ENCODE results near the gene TSBP1.
"Not testable (repeated sequence)": the region's sequence is repeated elsewhere in the genome, so short reads cannot be mapped to it uniquely, and the experiment has no call there.

The TSBP1 gene

DNA sequence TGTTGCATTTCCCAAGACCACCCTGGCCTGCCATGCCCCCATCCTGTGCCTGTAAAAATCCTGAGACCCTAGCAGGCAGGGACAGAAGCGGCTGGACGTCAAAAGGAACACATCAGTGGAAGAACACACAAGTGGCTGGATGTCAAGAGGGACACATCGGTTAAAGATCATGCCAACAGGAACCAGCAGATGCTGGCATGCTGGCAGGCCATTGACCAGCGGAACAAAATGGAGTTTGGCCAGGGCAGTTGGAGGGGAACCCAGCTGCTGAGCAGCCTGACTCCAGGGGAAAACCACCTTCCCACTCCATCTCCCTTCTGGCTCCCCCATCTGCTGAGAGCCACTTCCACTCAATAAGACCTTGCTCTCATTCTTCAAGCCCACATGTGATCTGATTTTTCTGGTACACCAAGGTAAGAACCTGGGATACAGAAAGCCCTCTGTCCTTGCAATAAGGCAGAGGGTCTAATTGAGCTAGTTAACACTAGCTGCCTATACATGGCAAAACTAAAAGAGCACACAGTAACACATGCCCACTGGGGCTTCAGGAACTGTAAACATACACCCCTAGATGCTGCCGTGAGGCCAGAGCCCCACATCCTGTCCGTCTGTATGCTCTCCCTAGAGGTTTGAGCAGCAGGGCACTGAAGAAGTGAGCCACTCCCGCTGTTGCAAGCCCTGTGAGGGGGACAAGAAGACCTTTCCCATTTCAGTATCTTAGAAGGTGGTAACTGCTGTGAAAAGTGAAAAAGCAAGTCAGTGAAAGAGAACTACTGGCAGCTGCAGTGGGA, 4.2 kb upstream of the TSBP1 start:
- DNase-seq = no peak

DNA sequence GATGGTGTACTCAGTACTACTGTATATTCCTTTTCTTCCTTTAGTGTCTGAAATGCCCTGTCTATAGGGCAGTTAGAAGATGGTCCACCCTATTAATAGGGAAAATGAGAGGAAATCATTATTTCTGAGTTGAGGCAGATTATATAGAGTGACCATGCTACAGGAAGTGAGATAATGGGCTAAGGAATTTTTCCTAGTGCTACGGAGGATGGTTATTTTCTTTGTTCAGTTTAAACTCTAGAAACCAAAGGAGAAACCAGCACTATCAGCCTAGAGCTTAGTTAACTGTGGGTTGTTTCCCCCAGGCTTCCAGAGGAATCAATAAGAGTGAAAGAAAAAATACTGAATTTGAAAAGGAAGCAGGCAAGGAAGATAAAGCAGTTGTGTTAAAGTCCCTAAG, 474 bp downstream of the TSBP1 start:
- DNase-seq = no peak

DNA sequence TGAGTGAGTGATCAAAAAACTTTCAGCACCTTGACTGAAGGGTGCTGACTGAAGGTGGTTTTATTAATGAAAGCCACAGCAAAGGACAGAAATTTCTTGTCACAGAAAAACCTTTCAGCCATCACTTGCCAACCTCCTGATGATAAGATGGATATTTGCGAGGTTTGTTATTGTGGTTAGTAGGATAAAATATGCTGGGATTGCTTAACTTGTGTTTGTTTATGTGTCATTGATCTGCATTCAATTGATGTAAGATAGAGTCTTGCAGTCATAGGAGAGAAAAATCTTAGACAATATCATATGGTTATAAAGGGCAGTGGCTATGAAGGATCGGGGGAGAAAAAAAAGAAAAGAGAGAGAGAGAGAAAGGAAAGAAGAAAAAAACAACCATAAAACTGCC, 1.2 kb downstream of the TSBP1 start:
- DNase-seq = no peak

DNA sequence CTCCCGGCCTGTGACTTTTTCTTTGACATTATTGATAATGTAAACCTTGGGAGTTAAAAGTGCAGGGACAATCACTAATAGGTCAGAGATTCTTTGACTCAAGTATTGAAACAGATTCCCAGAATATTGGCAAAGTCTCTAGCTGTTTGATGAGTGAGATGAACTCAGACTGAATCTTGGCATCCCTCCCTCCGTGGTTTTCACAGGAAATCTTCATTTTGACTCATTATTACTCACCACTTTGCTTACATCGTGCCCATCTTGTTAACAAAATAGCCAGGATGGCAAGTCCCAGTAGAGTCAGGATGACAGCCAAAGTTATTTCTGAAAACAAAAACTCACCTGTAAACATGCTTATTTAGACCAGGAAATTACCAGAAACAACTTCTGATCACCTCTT, 2.0 kb downstream of the TSBP1 start:
- no peak for DNase-seq

DNA sequence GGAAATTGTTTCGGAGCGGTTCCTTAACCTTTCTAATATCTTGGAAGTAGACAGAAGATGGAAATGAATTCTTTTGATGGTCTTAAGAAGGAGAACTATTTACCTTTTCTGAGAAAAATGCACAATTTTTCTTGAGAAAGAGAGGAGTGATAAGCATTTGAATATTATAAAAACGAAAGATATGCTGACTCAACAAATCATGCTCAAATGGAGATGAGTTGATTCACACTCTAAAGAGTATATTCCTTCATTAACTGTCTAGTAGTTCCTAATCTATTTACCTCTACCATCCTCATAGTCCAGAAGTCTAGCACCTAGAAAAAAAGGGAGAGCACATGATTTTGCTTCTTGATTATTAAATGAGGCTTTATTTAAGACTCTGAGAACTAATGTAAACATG, 4.1 kb downstream of the TSBP1 start:
- no peak for DNase-seq

DNA sequence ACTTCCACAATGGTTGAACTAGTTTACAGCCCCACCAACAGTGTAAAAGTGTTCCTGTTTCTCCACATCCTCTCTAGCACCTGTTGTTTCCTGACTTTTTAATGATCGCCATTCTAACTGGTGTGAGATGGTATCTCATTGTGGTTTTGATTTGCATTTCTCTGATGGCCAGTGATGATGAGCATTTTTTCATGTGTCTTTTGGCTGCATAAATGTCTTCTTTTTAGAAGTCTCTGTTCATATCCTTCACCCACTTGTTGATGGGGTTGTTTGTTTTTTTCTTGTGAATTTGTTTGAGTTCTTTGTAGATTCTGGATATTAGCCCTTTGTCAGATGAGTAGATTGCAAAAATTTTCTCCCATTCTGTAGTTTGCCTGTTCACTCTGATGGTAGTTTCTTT, 12.5 kb downstream of the TSBP1 start:
- DNase-seq = not testable (repeated sequence)

DNA sequence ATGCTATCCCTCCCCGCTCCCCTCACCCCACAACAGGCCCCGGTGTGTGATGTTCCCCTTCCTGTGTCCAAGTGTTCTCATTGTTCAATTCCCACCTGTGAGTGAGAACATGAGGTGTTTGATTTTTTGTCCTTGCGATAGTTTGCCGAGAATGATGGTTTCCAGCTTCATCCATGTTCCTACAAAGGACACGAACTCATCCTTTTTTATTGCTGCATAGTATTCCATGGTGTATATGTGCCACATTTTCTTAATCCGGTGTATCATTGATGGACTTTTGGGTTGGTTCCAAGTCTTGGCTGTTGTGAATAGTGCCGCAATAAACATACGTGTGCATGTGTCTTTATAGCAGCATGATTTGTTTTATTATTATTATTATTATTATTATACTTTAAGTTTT, 13.2 kb downstream of the TSBP1 start:
- DNase-seq = not testable (repeated sequence)

DNA sequence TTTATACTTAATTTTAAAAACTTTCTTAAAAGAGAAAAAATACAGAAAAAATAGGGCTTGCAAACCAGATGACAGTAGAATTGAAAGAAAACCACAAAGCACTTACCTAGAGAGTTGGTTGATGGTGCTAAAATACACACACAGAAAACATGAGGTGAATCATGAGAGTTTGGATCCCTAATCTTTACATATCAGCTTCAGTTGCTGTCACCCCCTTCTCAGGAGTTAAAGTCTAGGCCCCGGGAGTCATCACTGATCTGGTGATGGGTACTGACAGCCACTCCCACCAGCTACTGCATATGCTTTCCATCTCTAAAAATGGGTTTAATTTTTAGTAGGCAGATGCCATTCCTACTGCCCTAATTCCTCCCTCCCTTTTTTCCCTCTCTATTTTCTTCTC, 16.7 kb downstream of the TSBP1 start:
- DNase-seq = peak in 1 of 5 experiments; percentile 53

DNA sequence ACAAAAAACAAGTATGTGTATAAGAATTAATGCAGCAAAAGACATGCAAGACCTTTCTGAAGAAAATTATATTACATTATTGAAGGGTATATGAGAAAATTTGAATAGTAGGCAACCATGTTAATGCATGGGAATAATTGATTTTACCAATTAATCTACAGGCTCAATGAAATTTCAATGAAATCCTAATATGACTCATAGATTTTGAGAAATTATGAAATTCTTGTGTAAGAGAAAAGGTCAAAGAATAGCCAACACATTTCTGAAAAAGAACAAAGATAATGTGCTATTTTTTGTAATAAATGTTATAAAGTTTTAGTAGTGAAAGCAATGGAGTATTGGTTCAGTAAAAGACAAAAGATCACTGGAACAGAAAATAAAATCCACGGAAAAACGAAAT, 18.4 kb downstream of the TSBP1 start:
- DNase-seq = no peak

DNA sequence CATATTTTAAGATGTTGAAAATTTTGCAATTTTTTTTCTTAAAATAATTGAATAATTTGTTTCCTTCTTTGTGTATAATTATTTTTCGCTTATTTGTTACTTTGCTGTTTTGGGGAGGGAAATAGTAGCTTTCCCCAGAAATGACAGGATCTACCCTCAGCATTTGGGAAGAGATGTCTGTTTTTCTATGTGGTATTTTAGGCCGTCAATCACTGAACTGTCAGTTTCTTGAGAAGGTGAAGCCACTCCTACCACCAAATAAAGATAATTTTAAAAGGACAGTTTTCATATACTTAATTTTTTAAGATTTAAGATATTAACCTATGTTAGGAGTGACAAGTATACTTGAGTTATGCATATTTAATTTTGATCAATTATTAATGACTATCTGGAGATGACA, 31.5 kb downstream of the TSBP1 start:
- no peak for DNase-seq

DNA sequence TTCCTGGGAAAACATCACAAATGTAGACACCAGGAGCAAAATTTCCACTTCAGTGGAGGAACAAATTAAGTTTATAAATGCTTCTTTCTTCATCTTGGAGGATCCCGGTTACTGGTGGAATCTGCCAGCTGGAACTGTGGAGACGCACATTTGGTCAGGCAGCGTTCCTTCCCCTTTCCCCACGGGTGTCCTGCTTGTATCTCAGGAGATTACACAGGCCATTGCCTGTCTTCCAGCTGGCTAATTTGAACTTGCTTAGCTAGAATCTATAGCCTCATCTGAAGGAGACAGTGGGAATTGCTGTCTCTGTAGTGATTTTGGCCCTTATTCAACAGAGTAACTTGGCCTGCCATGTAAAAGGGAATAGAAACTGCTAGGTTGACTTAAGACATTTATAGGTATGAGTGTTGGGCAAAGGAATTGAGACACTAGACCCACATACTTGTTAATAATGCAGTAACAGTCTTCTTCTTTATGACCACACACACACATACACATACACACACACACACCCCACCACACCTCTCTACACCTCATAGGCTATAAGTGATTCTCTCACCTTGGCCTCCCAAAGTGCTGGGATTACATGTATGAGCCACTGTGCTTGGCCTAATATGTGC, 34.4 kb downstream of the TSBP1 start:
- no peak for DNase-seq

DNA sequence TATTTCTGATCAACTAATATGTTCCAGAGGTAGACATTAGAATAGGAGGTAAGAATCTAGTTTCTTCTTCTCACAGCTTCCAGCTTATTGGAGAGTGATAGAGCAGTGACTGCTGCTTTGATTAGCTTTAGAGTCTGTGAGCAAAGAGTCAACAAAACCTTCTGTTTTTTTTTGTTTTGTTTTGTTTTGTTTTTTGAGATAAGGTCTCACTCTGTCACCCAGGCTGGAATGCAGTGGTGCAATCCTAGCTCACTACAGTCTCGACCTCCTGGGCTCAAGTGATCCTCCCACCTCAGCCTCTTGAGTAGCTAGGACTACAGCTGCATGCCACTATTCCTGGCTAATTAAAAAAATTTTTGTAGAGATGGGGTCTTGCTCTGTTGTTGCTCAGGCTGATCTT, 39.3 kb downstream of the TSBP1 start:
- DNase-seq = no peak

DNA sequence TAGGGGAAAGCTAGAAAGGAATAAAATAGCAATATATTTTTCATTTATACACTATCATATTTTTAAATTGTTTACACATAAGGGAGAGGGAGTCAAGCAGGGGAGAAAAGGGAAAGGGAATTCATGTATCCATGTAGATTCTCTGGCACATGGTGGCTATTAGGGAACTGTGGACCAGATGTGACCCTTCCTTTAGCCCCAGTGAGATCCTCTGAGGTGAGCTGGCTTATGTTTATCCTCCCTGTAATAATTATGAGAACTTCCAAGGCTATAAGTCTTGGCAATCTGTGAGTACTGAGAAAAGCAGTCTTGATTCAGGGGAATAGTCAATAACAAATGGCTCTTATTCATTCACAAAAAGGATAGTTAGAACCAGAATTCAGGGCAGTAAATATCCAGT, 42.6 kb downstream of the TSBP1 start:
- no peak for DNase-seq

DNA sequence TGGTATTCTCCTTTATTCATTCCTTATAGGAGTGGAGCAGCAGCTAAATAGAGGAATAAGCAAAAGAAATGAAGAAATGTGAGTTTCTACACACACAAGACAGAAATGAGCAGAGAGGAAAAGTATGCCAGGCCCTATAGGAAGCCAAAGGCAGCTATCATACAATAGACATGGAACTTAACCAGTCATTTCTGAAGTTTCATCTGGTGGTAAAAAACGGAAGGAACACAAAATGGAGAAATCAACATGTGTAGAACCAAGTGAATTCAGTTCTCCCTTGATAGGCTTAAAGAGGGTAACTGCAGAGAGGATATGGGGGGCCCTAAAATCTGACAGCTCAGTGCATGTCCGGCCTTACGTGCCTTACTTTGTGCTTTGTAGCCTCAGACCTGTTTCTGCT, 44.6 kb downstream of the TSBP1 start:
- DNase-seq = peak in 1 of 5 experiments; percentile 60

DNA sequence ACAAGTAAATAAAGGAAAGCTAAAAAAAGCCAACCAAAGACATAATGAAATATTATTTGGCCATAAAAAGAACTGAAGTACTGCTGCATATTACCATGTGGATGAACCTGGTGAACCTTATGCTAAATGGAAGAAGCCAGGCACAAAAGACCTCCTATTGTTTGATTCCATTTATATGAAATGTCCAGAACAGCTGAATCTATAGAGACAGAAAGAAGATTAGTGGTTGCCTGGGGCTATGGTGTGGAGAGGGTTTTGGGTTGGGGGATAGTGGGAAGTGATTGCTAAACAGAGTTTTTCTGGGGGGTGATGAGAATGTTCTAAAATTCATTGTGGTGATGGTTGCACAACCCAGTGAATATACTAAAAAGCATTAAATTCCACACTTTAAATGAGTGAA, 53.2 kb downstream of the TSBP1 start:
- DNase-seq = no peak

DNA sequence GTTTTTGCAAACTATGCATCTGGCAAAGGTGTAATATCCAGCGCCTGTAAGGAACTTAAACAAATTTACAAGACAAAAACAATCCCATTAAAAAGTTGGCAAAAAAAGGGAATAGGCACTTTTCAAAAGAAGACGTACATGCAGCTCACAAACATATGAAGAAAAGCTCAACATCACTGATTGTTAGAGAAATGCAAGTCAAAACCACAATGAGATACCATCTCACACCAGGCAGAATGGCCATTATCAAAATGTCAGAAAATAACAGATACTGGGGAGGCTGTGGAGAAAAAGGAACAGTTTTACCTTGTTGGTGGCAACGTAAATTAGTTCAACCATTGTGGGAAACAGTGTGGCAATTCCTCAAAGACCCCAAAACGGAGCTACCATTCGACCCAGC, 54.2 kb downstream of the TSBP1 start:
- DNase-seq = no peak

DNA sequence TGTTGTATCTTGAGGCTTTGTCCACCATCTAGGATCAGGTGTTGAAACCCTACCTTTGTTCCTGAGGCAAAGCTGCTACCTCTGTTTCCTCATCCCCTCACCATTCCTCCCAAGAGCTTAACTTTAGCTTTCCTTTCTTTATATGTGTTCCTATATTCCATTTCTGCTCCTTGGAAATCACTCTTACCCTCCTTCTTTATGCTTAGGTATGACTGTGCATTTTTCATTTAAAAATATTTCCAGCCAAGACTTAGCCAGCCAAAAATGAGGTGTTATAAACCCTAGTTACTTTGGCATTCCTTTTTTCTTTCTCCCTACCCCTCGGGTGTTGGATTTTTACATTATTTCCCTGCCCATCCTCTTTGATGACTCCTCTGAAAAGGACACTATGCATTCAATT, 57.7 kb downstream of the TSBP1 start:
- DNase-seq = no peak

DNA sequence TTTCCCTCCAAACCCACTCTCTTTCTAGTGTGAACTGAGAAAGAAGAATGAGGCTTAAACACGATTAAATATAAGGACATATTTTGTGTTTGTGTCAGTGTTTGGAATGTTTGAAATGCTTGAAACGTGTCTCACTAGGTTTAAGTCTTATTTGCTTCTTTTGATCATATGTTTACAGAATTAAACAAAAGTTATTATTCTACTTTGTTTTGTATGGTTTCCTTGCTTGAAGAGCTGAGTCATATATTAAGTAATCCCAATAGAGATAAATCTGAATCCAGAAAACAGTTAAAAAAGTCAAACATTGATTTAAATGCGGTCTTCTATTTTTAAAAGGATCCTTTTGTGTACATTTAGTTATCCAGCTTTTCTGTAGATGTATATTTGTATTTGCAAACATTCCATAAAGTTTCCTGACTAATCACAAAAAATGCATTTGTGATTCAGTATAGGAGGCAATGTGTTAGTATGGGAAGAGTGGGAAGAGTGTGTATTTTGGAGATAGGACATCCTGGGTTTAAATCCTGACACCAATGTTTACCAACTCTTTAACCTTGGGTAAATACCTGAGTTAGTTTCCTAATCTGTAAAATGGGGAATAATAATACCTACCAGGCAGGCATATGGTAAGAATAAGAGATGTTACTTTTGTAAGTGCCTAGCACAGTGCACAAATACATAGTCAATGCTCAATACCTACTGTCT, 72.9 kb downstream of the TSBP1 start:
- DNase-seq = no peak

DNA sequence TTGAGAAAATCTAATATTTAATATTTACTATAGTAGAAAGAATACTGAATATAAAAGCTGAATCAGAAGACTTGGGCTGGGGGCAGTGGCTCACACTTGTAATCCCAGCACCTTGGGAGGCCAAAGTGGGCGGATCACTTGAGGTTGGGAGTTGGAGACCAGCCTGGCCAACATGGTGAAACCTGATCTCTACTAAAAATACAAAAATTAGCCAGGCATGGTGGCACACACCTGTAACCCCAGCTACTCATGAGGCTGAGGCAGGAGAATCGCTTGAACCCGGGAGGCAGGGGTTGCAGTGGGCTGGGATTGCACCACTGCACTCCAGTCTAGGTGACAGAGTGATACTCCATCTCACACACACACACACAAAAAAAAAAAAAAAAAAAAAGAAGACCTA, 76.7 kb downstream of the TSBP1 start:
- DNase-seq = not testable (repeated sequence)

DNA sequence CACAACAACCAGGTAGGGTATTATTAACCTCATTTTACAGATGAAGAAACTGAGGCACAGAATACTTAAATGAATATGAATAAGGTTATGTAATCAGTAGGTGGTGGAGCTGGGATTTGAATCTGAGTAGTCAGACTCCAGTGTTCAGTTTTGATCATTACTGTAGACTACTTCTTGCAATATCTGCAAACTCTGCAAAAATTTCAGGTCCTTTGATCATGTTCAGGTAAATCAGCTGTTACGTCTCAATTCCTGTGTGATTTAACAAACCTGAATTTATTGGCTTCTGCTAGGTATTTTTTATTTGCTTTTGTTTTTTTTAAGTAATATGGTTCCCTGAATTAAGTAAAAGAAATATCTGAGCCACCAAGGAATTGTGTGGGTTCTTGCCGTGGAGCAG, 77.1 kb downstream of the TSBP1 start:
- no peak for DNase-seq

DNA sequence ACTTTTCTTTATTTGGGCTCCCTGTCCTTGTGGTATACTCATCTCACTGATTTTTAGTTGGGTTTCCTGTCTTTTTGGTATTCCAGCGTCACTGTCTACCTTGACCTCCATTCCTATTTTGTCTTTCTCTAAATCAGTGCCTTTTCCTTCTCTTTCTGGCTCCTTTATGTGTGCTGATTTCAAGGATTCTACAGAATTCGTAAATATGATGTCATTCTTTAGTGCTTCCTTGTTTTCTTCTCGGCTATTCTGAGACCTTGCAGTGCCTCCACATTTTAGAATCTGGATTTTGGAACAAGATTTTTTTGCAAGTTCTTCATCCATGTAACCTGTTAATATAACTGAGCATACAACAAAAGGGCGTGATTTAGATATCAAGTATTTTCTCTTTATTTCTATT, 78.0 kb downstream of the TSBP1 start:
- DNase-seq = no peak

DNA sequence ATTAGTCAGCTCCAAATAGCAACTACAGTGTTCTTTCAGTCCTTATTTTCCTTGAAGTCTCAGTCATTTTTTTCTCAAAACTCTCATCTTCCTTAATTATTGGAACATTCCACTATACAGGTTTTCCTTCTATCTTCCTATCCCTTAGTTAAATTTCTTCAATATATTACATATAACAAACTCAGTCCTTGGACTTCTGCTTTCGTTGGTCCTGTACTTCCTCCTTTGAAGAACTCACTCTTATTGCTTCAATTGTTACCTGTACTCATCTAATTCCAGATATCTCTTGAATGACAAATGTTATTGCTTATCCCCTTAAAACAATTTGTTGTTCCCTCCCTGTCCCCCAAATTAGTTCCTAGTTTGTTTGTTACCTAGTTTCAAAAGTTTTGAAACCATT, 80.2 kb downstream of the TSBP1 start:
- DNase-seq = no peak

DNA sequence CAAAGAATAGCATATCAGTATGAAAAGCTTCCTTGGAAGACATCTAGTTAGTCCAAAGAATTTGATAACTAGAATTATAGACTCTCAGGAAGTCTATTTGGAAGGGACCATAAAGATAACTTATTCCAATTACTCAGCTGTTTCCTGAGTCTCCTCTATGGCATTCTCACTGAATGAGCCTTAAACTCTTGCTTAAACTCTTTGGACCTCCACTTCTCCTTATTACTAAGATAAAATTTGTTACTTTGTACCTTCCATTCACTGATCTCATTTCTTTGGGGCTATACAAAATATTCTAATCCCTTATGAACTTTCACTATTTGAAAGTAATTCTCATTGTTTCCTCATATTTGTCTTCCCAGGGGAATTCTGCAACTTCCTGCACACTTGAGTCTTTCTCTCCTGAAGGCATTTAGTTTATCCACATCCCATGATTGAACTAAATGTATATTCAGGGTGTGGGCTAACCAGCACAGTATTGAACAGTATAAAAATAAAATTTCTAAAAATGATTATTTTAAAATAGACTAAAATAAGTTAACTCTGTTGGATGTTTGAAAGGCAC, 80.7 kb downstream of the TSBP1 start:
- DNase-seq = no peak

DNA sequence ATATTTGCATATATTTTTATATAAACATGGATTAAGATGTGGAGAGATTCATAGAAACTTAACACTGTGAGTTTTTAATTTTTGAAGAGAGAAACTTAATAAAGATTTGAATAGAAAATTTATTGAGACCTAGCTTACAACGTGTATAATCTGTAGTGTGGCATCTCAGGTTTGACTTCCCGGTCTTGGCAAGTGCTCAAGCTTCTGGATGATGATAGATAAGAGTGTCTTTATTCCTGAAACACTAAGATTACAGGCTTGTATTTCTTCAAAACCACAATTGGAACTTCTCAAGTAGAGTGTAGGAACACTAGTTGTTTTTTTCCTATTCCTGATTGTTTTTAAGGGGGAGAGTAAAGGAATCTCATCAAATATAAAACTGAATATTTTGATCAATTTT, 83.3 kb downstream of the TSBP1 start:
- DNase-seq = no peak

Data from T-helper 2 cell (primary cell).